Right hindlimb (tissue), 1 donor: ENCODE data around the gene SNX30.

Experiments
- DNase-seq: peaks from one replicate; pipeline ENCODE4 v3.0.0-alpha.2; 2018

Gene SNX30

GRCh38 chr9:112785986-112786385, 35.4 kb downstream of the SNX30 start:
- no peak for DNase-seq

GRCh38 chr9:112786829-112787520, 36.4 kb downstream of the SNX30 start:
- DNase-seq: no peak

- no peak for DNase-seq
Observed at GRCh38 chr9:112787978-112788377, 37.4 kb downstream of the SNX30 start.

- no peak for DNase-seq
Observed at GRCh38 chr9:112789473-112789872, 38.9 kb downstream of the SNX30 start.

- no peak for DNase-seq
Observed at GRCh38 chr9:112789891-112790774, 39.6 kb downstream of the SNX30 start.

GRCh38 chr9:112792670-112793069, 42.1 kb downstream of the SNX30 start:
- no peak for DNase-seq

- DNase-seq: peak; percentile 39
Observed at GRCh38 chr9:112793213-112793810, 42.8 kb downstream of the SNX30 start.

- no peak for DNase-seq
Observed at GRCh38 chr9:112794731-112795130, 44.2 kb downstream of the SNX30 start.

GRCh38 chr9:112795921-112796320, 45.4 kb downstream of the SNX30 start:
- no peak for DNase-seq

- DNase-seq: no peak
Observed at GRCh38 chr9:112796485-112796884, 45.9 kb downstream of the SNX30 start.

- DNase-seq: no peak
Observed at GRCh38 chr9:112809351-112809848, 58.8 kb downstream of the SNX30 start.

GRCh38 chr9:112809906-112810305, 59.3 kb downstream of the SNX30 start:
- DNase-seq: no peak

- no peak for DNase-seq
Observed at GRCh38 chr9:112810696-112811490, 60.3 kb downstream of the SNX30 start.

- no peak for DNase-seq
Observed at GRCh38 chr9:112811518-112811917, 61.0 kb downstream of the SNX30 start.

- DNase-seq: no peak
Observed at GRCh38 chr9:112815868-112816267, 65.3 kb downstream of the SNX30 start.

- DNase-seq: no peak
Observed at GRCh38 chr9:112817860-112818203, 67.3 kb downstream of the SNX30 start.

GRCh38 chr9:112819635-112820496, 69.3 kb downstream of the SNX30 start:
- peak; percentile 63 for DNase-seq

GRCh38 chr9:112820881-112821280, 70.3 kb downstream of the SNX30 start:
- no peak for DNase-seq

GRCh38 chr9:112822618-112823017, 72.1 kb downstream of the SNX30 start:
- no peak for DNase-seq

- no peak for DNase-seq
Observed at GRCh38 chr9:112823257-112823656, 72.7 kb downstream of the SNX30 start.

- DNase-seq: peak; percentile 38
Observed at GRCh38 chr9:112831281-112831851, 80.8 kb downstream of the SNX30 start.
